B cell (primary cell): Measurements from ENCODE around the gene ITPR1. TPM values are rescaled to one million over a fixed set of nuclear protein-coding genes. Genes with fewer than 3 reads are reported as not detected.

Experiments
- ATAC-seq: fragments of 200-7000 bp; cut with Tn5 transposase; one replicate; pipeline ENCODE4 v1.10.0; 2021; ENCODE audit warnings: low read depth, mild to moderate bottlenecking, moderate number of reproducible peaks, moderate library complexity
- CTCF ChIA-PET: fragments of 350-600 bp; sonication (Branson Sonifier 250); formaldehyde crosslinking; loops from one replicate; lab custom pipeline; 2021; ENCODE audit warnings: antibody characterized with exemption, inconsistent platforms; lab: Charles Lee
- POLR2A ChIA-PET: fragments of 350-600 bp; sonication (Branson Sonifier 250); formaldehyde crosslinking; loops from one replicate; lab custom pipeline; 2021; ENCODE audit warnings: antibody characterized with exemption; lab: Charles Lee
- DNase-seq: peaks from one replicate; pipeline ENCODE4 v3.0.0; 2013
- H2AFZ ChIP-seq: 2 replicates; pipeline ENCODE4 v1.6.1; 2012; ENCODE audit warnings: mild to moderate bottlenecking, low read depth, low read length; ENCODE audit not compliant: insufficient read depth, poor library complexity, severe bottlenecking
- H3K27ac ChIP-seq, 2 donors: 1 replicate in 1 of 2; 2 replicates in 1 of 2; pipeline ENCODE4 v1.5.1; 2012 to 2013; ENCODE audit warnings: low read length in 2 of 2, mild to moderate bottlenecking in 2 of 2, moderate library complexity in 1 of 2
- H3K27me3 ChIP-seq, 4 experiments: fragments of 200-600 bp in 1 of 4; sonication (generic) in 1 of 4; replicated peaks in 1 of 4; 1 replicate in 2 of 4; 2 replicates in 2 of 4; pipeline versions ENCODE4 v1.6.1 to v1.7.0; 2013 to 2016; ENCODE audit warnings: low read length in 3 of 4, mild to moderate bottlenecking in 2 of 4, mixed read lengths in 1 of 4, moderate library complexity in 1 of 4; ENCODE audit not compliant: insufficient read depth in 4 of 4, control insufficient read depth in 3 of 4; ENCODE audit errors: control extremely low read depth in 1 of 4
- H3K36me3 ChIP-seq, 2 experiments: replicated peaks in 1 of 2; 1 replicate in 1 of 2; 2 replicates in 1 of 2; pipeline versions ENCODE4 v1.6.1 to v1.7.1; 2013; ENCODE audit warnings: low read length in 1 of 2; ENCODE audit not compliant: insufficient read depth in 2 of 2, control insufficient read depth in 1 of 2; ENCODE audit errors: control extremely low read depth in 1 of 2, extremely low read depth in 1 of 2
- H3K4me1 ChIP-seq, 2 donors: fragments of 200-600 bp in 1 of 2; sonication (generic) in 1 of 2; 1 replicate in 1 of 2; 2 replicates in 1 of 2; pipeline versions ENCODE4 v1.5.1 to v1.6.1; 2013 to 2017; ENCODE audit warnings: low read length in 2 of 2; ENCODE audit not compliant: control insufficient read depth in 2 of 2, insufficient read depth in 2 of 2
- H3K4me2 ChIP-seq: replicated peaks from 2 replicates; pipeline ENCODE3; 2012; ENCODE audit warnings: mild to moderate bottlenecking, low read depth, low read length; ENCODE audit not compliant: poor library complexity, severe bottlenecking
- H3K4me3 ChIP-seq, 5 experiments: fragments of 200-600 bp in 1 of 5; sonication (generic) in 1 of 5; 1 replicate in 3 of 5; 2 replicates in 2 of 5; pipeline versions ENCODE4 v1.5.1 to v1.7.0; 2011 to 2016; ENCODE audit warnings: low read length in 4 of 5, mild to moderate bottlenecking in 4 of 5, low read depth in 2 of 5, control low read depth in 1 of 5, moderate library complexity in 1 of 5; ENCODE audit not compliant: insufficient read depth in 1 of 5; ENCODE audit errors: control extremely low read depth in 1 of 5, extremely low read depth in 1 of 5
- H3K79me2 ChIP-seq: fragments of 200-600 bp; sonication (generic); one replicate; pipeline ENCODE4 v1.6.0; 2016; ENCODE audit warnings: low read length; ENCODE audit not compliant: control insufficient read depth, insufficient read depth
- H3K9ac ChIP-seq: fragments of 200-600 bp; sonication (generic); 2 replicates; pipeline ENCODE4 v1.6.1; 2017; ENCODE audit warnings: mild to moderate bottlenecking, low read length, moderate library complexity
- H3K9me3 ChIP-seq, 3 donors: one replicate each; pipeline versions ENCODE4 v1.6.1 to v1.7.1; 2013; ENCODE audit warnings: low read length in 2 of 3; ENCODE audit not compliant: control insufficient read depth in 2 of 3, insufficient read depth in 1 of 3; ENCODE audit errors: control extremely low read depth in 1 of 3
- H4K20me1 ChIP-seq: 2 replicates; pipeline ENCODE4 v1.6.0; 2012; ENCODE audit warnings: mild to moderate bottlenecking, low read length; ENCODE audit not compliant: insufficient read depth, control insufficient read depth, poor library complexity, severe bottlenecking
- H3K27ac Mint-ChIP-seq: one replicate; pipeline ENCODE4 v1.8.0; 2021; ENCODE audit warnings: mixed read lengths
- H3K27me3 Mint-ChIP-seq: one replicate; pipeline ENCODE4 v1.8.0; 2021; ENCODE audit warnings: mixed read lengths
- H3K4me1 Mint-ChIP-seq: one replicate; pipeline ENCODE4 v1.8.0; 2021; ENCODE audit warnings: mixed read lengths
- H3K4me3 Mint-ChIP-seq: one replicate; pipeline ENCODE4 v1.8.0; 2021; ENCODE audit warnings: mixed read lengths
- H3K9me3 Mint-ChIP-seq: one replicate; pipeline ENCODE4 v1.8.0; 2022; ENCODE audit warnings: mixed read lengths; ENCODE audit not compliant: insufficient read depth
- EZH2 ChIP-seq: IDR thresholded peaks from 2 replicates; pipeline ENCODE4 v1.6.1; 2012; ENCODE audit warnings: borderline replicate concordance, low read depth, mild to moderate bottlenecking, moderate library complexity, low read length; ENCODE audit not compliant: insufficient read depth, poor library complexity, severe bottlenecking
- WGBS: methylation state at CpG from one replicate; pipeline ENCODE4 v1.1.5; 2013; ENCODE audit warnings: missing lambda C conversion rate; ENCODE audit not compliant: insufficient coverage; 5-methylcytosine and 5-hydroxymethylcytosine counted together
- intact Hi-C: fragments of 100-400 bp; cut with micrococcal nuclease; formaldehyde crosslinking; loops from one replicate; pipeline ENCODE4 v1.10.0; 2022
- polyA plus RNA-seq: library from polyadenylated mRNA; depleted of rRNA; stranded (reverse); fragments of >200 nt; gene quantifications from 2 replicates; pipeline ENCODE4 v1.2.3, GENCODE V29; 2012
- total RNA-seq, 2 donors: library from RNA; stranded (reverse); fragments of 120-200 nt in 1 of 2; gene quantifications; 1 replicate in 1 of 2; 2 replicates in 1 of 2; pipeline versions ENCODE4 v1.2.3 to v1.2.4, GENCODE V29; 2013 to 2022
- TF ChIP-seq, protein P1 (sequence below): fragments of 200-600 bp; IDR thresholded peaks from one replicate; pipeline ENCODE4 v1.8.0; 2022; ENCODE audit warnings: antibody characterized with exemption, mild to moderate bottlenecking

Gene ITPR1
- total and polyA plus RNA-seq, 2 donors (not counting 1 experiment from before 2014, with no cell fraction given), result 64.0 to 332 TPM

DNA sequence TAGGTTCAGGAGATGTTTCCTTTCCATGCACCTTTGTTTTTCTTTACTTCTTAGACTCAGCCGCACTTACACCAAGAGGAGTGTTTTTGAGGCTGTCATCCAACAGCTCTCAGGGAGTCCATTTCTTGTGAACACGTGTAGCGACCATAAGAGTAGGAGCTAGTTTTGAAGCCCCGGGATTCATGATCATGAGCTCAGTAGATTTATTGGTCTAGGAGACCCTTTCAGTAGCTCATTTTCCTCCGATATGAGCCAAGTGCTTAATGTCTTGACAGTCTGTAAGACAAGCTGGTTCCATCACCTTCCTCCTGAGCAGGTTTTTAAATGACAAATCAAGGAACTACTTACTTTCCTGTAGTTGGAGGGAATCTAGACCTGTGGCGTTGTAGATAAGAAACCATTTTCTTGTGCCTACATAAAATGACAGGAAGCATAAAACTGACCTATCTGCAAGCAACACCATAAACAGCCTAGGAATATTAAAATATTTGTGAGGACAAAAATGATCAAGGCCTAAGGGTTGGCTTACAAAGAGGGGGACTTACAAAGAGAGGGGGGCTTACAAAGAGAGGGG, 313.5 kb downstream of the ITPR1 start:
- no peaks in the 10 kb centered on the region for H3K4me1 Mint-ChIP-seq
- Histone ChIP-seq H3K36me3 (peaks cover 0 to 92% of the 10 kb centered on the region in 2 experiments), H3K79me2 (no peaks in the 10 kb centered on the region), H3K4me1 (no peaks in the 10 kb centered on the region), H3K9me3 (no peaks in the 10 kb centered on the region), H4K20me1 (peaks cover 9% of the 10 kb centered on the region), H3K9ac (no peak overlapping the region), H3K27me3 (no peaks in the 10 kb centered on the region), H3K4me2 (no peak overlapping the region), H2AFZ (no peak overlapping the region), H3K4me3 (no peak overlapping the region), H3K27ac (no peak overlapping the region)
- no peak overlapping the region for H3K4me3 Mint-ChIP-seq
- DNase-seq (no peak), ATAC-seq (no peak)
- TF ChIP-seq, protein P1, sequence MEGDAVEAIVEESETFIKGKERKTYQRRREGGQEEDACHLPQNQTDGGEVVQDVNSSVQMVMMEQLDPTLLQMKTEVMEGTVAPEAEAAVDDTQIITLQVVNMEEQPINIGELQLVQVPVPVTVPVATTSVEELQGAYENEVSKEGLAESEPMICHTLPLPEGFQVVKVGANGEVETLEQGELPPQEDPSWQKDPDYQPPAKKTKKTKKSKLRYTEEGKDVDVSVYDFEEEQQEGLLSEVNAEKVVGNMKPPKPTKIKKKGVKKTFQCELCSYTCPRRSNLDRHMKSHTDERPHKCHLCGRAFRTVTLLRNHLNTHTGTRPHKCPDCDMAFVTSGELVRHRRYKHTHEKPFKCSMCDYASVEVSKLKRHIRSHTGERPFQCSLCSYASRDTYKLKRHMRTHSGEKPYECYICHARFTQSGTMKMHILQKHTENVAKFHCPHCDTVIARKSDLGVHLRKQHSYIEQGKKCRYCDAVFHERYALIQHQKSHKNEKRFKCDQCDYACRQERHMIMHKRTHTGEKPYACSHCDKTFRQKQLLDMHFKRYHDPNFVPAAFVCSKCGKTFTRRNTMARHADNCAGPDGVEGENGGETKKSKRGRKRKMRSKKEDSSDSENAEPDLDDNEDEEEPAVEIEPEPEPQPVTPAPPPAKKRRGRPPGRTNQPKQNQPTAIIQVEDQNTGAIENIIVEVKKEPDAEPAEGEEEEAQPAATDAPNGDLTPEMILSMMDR, result no peak
- no peak for TF ChIP-seq EZH2
- H3K27ac Mint-ChIP-seq, result no peak overlapping the region
- CTCF ChIA-PET, result interaction anchor here (0.6 to 1.3 kb wide), 2 partner anchors 172 to 251 kb away, joined by 3 read pairs; partner anchors contain the start of gene BHLHE40
- 100% methylated on average over 3 of the region's 6 CpGs for WGBS
- POLR2A ChIA-PET, result no interaction called here
- intact Hi-C loops, result no loop called here
- no peaks in the 10 kb centered on the region for H3K27me3 Mint-ChIP-seq
- H3K9me3 Mint-ChIP-seq, result no peaks in the 10 kb centered on the region

DNA sequence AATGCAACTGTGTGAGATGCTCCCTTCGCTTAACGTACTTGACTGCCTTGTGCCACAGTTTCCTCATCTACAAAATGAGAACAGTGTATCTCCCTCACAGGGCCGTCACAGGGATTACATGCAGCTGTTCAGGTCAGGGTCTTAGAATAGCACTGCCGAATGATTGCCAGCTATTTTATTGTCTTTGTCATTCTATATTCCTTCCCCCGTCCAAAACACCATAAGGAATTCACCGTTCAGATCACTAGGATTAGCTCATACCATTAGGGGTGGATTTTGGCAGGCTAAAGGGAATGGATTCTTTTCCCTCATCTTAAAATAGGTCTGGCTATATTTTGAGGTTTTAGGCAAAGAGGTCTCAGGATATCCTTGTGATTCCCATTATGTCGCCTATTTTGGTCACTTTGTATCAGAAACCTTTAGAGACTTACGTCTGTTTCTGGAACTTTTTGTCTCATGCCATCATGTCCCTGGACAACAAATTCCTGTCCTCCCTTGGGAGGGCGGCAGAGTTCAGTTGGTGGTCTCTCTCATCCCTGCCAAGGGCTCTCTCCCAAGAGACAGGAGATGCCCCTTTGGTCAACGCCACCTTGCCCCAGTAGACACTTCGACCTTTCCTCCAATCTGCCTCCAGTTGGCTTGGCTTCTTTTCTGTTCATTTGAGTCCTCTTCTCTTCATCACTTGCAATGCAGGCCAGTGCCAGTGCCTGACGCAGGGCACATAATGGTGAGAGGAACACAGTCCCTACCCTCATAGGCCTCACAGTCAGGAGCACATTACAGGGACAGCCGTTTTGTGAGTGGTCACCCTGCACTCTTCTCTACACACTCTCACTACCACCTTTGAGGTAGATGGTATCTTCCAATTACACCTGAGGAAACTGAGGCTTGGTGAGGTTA, 314.5 kb downstream of the ITPR1 start:
- Mint-ChIP-seq H3K9me3 (no peaks in the 10 kb centered on the region), H3K4me3 (no peak overlapping the region), H3K27ac (no peak overlapping the region), H3K4me1 (no peaks in the 10 kb centered on the region), H3K27me3 (no peaks in the 10 kb centered on the region)
- H3K9me3 ChIP-seq, result no peaks in the 10 kb centered on the region
- H3K4me3 ChIP-seq, result no peak overlapping the region
- no peak overlapping the region for H3K4me2 ChIP-seq
- no peak for ATAC-seq
- H4K20me1 ChIP-seq, result peaks cover 13% of the 10 kb centered on the region
- no peaks in the 10 kb centered on the region for H3K27me3 ChIP-seq
- no peak overlapping the region for H3K9ac ChIP-seq
- CTCF ChIA-PET, result interaction anchor here (0.6 to 1.3 kb wide), 3 partner anchors 31 to 172 kb away, joined by 3 read pairs; no protein-coding TSS in a partner anchor
- POLR2A ChIA-PET, result no interaction called here
- peaks cover 0 to 91% of the 10 kb centered on the region in 2 experiments for H3K36me3 ChIP-seq
- WGBS, result 98% methylated on average over 7 of the region's 13 CpGs
- intact Hi-C loops, result no loop called here
- no peak overlapping the region for H3K27ac ChIP-seq
- H3K4me1 ChIP-seq, result no peaks in the 10 kb centered on the region
- H3K79me2 ChIP-seq, result no peaks in the 10 kb centered on the region
- no peak for DNase-seq
- H2AFZ ChIP-seq, result no peak overlapping the region
- TF ChIP-seq, protein P1, result no peak
- TF ChIP-seq EZH2, result no peak
